Raji (cell line): ENCODE measurements around the gene FBXL3.

ENCODE experiments used
- POLR2A ChIP-seq: IDR thresholded peaks from 2 replicates; pipeline ENCODE4 v1.6.1; 2011; ENCODE audit warnings: low read depth, low read length, control low read depth; ENCODE audit not compliant: insufficient read depth

FBXL3 gene

DNA sequence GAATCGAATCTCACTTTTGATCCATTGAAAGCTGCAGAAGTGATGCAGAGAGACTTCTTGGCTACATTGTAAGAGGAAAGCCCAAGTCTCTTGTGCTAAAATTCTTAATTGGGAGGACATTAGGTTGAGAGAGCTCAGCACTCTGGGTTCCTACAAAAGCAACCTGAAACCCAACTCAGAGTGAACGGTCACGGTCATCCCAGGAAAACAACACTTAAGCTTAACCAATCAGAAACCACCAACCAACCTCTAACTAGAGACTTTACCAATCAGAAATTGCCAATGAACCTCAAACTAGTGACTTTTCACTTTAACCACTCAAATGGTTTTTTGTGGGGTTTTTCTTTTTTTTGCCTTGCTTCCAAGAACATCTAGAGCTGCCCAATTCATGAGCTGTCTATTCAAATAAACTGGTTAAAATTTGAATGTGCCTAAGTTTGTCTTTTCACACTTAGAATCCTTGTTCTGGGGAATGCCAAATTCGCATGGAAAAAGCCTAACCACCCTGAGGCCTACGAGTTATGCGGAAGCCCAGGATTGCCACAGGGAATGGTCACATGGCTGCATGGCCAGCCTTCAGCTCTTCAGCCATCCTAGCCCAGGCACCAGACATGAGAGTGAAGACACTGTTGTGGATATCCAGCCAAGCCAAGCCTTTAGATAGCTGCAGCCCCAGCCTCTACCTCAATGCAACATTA is 52.9 kb downstream of the FBXL3 start:
- TF ChIP-seq POLR2A = no peak

DNA sequence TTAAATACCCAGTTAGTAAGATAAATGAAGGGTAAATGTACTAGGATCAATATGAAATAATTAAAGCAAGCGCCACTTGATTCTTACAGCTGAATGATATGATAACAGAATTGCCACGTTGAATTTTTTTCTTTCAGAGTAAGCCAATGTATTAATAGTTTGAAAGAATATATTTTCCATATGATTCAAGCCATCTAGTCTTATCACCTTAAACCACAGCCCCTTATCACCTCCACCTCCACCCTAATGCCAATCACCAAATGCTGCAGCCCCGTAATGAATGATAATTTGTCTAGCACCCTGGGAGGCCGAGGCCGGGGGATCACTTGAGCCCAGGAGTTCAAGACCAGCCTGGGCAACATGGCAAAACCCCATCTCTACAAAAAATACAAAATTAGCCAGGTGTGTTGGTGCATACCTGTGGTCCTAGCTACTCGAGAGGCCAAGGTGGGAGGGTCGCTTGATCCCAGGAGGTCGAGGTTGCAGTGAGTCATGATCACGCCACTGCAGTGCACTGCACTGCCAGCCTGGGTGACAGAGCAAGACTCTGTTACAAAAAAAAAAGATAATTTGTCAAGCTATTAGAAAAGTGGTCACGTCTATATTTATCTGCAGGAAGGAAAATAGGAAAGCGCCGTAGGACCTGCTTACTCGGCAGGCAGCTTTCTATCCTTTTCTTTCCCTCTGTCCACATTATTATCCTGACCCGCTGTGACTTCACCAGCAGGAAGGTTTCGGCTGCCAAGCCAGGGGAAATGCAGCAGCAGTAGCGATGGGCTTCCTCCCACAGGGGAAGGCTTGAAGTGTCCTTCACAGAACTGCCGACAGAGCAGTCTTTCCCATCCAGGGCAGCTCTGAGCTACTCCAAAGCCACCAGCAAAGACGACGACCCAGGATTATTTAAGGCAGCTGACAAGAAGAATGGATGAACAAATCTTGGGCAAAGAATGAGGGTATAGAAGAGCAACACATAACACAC is 54.8 kb downstream of the FBXL3 start:
- TF ChIP-seq POLR2A = no peak

DNA sequence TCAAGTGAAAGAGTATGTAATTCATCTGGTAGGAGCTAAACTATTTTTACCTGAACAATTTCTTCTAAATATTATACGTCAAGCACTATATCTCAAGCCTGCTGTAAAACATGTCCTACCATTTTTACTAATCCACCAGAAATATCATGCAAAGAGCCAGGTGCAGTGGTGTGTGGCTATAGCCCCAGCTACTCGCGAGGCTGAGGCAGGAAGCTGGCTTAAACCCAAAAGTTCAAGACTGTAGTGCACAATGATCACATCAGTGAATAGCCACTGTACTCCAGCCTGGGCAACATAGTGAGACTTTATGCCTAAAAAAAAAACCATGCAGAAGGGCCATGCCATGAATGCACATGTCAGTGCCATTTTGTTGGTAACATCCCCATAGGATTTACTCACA is 55.7 kb downstream of the FBXL3 start:
- no peak for TF ChIP-seq POLR2A

DNA sequence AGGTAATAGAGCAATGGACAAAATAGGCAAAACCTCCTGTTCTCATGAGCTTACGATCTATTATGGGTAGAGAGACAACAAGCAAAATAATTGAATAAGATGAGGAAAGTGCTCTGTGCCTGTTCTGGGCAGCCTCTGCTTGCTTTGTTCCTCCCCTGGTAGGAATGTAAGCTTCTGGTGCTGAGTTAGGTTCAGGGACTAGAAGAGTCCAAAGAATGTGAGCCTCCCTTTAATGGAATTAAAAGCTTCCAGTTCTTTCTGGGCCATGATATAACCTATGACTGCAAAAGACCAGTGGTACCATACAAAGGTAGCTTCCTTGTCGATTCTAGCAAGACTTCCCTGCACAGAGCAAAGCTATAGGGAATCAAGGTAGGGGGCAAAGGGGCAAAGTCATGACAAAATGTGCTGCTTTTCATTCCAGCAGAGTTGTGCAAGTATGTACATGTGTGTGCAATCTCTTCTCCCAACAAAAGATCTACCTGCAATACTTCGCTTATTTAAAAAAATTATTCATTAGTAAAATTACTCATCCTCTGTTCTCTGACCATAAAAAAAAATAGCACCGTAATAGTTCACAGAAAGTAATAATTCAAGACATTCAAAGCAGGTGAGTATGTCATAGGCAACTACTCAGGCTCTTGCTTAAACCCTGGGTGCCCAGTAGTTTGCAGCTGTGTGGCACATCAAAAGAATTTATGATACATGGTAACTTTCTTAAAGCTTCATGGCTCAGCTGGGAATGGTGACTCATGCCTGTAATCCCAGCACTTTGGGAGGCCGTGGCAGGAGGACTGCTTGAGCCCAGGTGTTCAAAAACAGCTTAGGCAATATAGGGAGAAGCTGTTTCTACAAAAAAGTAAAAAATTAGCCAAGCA is 57.2 kb downstream of the FBXL3 start:
- no peak for TF ChIP-seq POLR2A

DNA sequence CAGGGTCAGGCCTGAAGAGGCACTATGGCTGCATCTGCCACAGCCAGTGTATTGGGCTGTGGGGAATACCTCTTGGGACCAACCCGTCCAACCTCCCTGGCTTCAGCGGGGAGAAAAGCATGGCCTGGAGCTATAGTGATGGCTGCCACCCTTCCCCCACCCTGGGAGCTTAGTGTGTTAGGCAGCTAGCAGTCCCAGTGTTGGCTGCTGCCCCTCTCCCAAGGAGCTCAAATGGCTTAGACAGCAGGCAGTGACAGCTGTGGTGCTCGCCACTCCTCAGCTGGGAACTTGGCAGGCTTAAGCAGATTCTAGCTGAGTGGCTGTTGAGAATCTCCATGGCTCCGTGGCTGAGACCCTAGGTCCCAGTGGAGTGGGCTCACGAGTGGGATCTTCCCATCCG is 58.9 kb downstream of the FBXL3 start:
- no peak for TF ChIP-seq POLR2A

DNA sequence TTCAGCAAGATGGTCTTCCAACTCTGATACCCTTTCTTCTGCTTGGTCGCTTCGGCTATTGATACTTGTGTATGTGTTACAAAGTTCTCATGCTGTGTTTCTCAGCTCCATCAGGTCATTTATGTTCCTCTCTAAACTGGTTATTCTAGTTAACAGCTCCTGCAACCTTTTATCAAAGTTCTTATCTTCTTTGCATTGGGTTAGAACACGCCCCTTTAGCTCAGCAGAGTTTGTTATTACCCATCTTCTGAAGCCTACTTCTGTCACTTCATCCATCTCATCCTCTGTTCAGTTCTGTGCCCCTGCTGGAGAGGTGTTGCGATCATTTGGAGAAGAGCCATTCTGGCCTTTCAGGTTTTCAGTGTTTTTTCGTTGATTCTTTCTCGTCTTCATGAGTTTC is 59.9 kb downstream of the FBXL3 start:
- no peak for TF ChIP-seq POLR2A

DNA sequence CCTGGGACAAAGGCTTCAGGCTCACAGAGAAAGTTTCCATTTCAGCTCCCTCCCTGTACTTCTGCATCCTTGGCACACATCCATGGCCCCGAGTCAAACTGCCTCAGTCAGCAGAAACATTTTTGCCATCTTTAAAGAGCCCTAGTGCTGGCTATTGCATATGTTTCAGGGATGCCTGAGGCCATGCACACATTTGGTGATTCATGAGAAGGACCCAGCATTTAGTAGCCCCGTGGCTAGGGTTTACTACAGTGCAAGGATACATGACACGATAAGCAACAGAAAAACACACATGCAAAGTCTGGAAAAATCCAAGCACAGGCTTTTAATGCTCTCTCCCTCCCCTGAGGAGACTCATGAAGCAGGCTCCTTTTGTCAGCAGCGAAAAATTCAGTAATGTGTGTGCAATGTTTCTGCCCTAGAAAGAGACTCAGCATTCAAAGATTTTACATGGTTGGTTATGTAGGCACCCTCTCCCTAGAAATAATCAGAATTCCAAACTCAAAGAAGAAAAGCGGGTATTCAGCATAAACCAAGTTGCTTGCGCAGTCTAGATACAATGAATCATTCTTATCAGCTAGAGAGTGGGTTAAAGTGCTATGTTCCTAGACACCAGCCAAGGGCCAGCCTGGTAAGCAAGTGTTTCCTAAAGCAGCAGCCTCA is 61.1 kb downstream of the FBXL3 start:
- no peak for TF ChIP-seq POLR2A

DNA sequence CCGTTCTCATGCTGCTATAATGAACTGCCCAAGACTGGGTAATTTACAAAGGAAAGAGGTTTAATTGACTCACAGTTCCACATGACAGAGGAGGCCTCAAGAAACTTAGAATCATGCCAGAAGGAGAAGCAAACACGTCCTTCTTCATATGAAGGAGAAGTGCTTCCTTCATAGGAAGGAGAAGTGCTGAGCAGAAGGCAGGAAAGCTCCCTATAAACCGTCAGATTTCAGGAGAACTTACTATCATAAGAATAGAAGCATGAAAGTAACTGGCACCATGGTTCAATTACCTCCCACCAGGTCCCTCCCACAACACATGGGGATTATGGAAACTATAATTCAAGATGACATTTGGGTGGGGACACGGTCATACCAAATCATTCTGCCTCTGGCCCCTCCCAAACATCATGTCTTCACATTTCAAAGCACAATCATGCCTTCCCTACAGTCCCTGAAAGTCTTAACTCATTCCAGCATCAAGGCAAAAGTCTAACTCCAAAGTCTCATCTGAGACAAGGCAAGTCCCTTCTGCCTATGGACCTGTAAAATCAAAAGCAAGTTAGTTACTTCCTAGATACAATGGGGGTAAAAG is 68.0 kb downstream of the FBXL3 start:
- TF ChIP-seq POLR2A = no peak

DNA sequence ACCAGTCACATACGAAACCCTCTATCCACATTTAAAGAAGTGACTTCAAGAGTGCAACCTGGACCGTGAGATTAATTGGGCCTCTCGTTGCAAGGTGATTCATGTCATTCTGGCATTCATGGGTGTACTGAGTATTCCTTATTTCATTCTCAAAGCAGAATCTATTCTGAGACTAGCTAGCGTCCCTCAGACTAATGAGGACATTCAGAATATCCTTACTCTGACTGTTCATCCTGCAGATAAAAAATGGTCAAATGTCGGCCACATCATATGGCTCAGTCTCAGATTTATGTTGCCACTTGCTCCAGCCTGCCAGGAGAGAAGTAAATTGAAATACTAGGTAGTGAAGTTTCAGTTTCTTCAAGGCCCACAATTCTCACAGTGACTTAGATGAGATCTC is 71.3 kb downstream of the FBXL3 start:
- no peak for TF ChIP-seq POLR2A
